Measurements from ENCODE around the gene TEX38. TPM values are rescaled to one million over a fixed set of nuclear protein-coding genes. Genes with fewer than 3 reads are reported as not detected.

Gene TEX38
- total and polyA plus RNA-seq, 2 donors (not counting 1 experiment from before 2014, with no cell fraction given), result not detected

GRCh38 chr1:46708121-46708520 is 36.5 kb downstream of the TEX38 start:
- no peak overlapping the region for H2AFZ ChIP-seq (ENCODE audit: insufficient read depth, low read depth, low read length, poor library complexity, severe bottlenecking)
- H3K4me3 Mint-ChIP-seq, result no peak overlapping the region
- no peak overlapping the region for H3K4me2 ChIP-seq (replicated peaks; ENCODE audit: low read depth, low read length, poor library complexity, severe bottlenecking)
- H3K27ac Mint-ChIP-seq, result no peak overlapping the region
- no peak for ATAC-seq (ENCODE audit: low read depth)
- no peaks in the 10 kb centered on the region for H3K27me3 ChIP-seq (replicated peaks in 1 of 4; ENCODE audit: control extremely low read depth in 1 of 4, control insufficient read depth in 3 of 4, insufficient read depth in 4 of 4, low read length in 3 of 4)
- H3K27ac ChIP-seq (ENCODE audit: low read length in 2 of 2), result no peak overlapping the region
- H3K9me3 Mint-ChIP-seq (ENCODE audit: insufficient read depth), result no peaks in the 10 kb centered on the region
- no peak for TF ChIP-seq CTCF (IDR thresholded peaks at IDR 0.05)
- peaks cover 34 to 78% of the 10 kb centered on the region in 2 experiments for H3K36me3 ChIP-seq (replicated peaks in 1 of 2; ENCODE audit: control extremely low read depth in 1 of 2, control insufficient read depth in 1 of 2, extremely low read depth in 1 of 2, insufficient read depth in 2 of 2, low read length in 1 of 2)
- POLR2A ChIA-PET, result no interaction called here
- intact Hi-C loops (cut with micrococcal nuclease), result no loop called here
- H3K4me3 ChIP-seq (ENCODE audit: control extremely low read depth in 1 of 5, extremely low read depth in 1 of 5, insufficient read depth in 1 of 5, low read depth in 2 of 5, low read length in 4 of 5), result no peak overlapping the region
- H3K4me1 Mint-ChIP-seq, result peaks cover 7% of the 10 kb centered on the region
- WGBS (ENCODE audit: insufficient coverage), result no CpG with 5 or more reads among the region's 1 CpG
- peaks cover 55% of the 10 kb centered on the region for H3K79me2 ChIP-seq (ENCODE audit: control insufficient read depth, insufficient read depth, low read length)
- no peak overlapping the region for H3K9ac ChIP-seq (ENCODE audit: low read length)
- CTCF ChIA-PET, result interaction anchor here (1.2 to 2.1 kb wide), 2 partner anchors 13 to 17 kb away, joined by 4 to 8 read pairs; no protein-coding TSS in a partner anchor
- H3K9me3 ChIP-seq (ENCODE audit: control extremely low read depth in 1 of 3, control insufficient read depth in 2 of 3, insufficient read depth in 1 of 3, low read length in 2 of 3), result no peaks in the 10 kb centered on the region
- no peaks in the 10 kb centered on the region for H3K27me3 Mint-ChIP-seq
- no peaks in the 10 kb centered on the region for H3K4me1 ChIP-seq (ENCODE audit: control insufficient read depth in 2 of 2, insufficient read depth in 2 of 2, low read length in 2 of 2)
- peaks cover 24% of the 10 kb centered on the region for H4K20me1 ChIP-seq (ENCODE audit: control insufficient read depth, insufficient read depth, low read length, poor library complexity, severe bottlenecking)
- DNase-seq, result no peak

GRCh38 chr1:46714976-46715375 is 43.3 kb downstream of the TEX38 start:
- no peak overlapping the region for H3K4me3 ChIP-seq (ENCODE audit: control extremely low read depth in 1 of 5, extremely low read depth in 1 of 5, insufficient read depth in 1 of 5, low read depth in 2 of 5, low read length in 4 of 5)
- Mint-ChIP-seq H3K27me3 (no peaks in the 10 kb centered on the region), H3K9me3 (ENCODE audit: insufficient read depth) (no peaks in the 10 kb centered on the region), H3K4me3 (no peak overlapping the region), H3K4me1 (peaks cover 40% of the 10 kb centered on the region), H3K27ac (no peak overlapping the region)
- no peaks in the 10 kb centered on the region for H3K27me3 ChIP-seq (replicated peaks in 1 of 4; ENCODE audit: control extremely low read depth in 1 of 4, control insufficient read depth in 3 of 4, insufficient read depth in 4 of 4, low read length in 3 of 4)
- ChIA-PET CTCF (interaction anchor here (2.9 kb wide), 1 partner anchor 10 kb away, joined by 19 read pairs; no protein-coding TSS in a partner anchor), POLR2A (no interaction called here)
- no peak overlapping the region for H3K4me2 ChIP-seq (replicated peaks; ENCODE audit: low read depth, low read length, poor library complexity, severe bottlenecking)
- no peaks in the 10 kb centered on the region for H3K9me3 ChIP-seq (ENCODE audit: control extremely low read depth in 1 of 3, control insufficient read depth in 2 of 3, insufficient read depth in 1 of 3, low read length in 2 of 3)
- H2AFZ ChIP-seq (ENCODE audit: insufficient read depth, low read depth, low read length, poor library complexity, severe bottlenecking), result no peak overlapping the region
- TF ChIP-seq EZH2 (IDR thresholded peaks at IDR 0.05; ENCODE audit: borderline replicate concordance, insufficient read depth, low read depth, low read length, poor library complexity, severe bottlenecking) (no peak), CTCF (IDR thresholded peaks at IDR 0.05) (no peak)
- H3K79me2 ChIP-seq (ENCODE audit: control insufficient read depth, insufficient read depth, low read length), result peaks cover 60% of the 10 kb centered on the region
- no peak for ATAC-seq (ENCODE audit: low read depth)
- H3K27ac ChIP-seq (ENCODE audit: low read length in 2 of 2), result no peak overlapping the region
- no peak overlapping the region for H3K9ac ChIP-seq (ENCODE audit: low read length)
- no peak for DNase-seq
- intact Hi-C loops (cut with micrococcal nuclease), result loop anchor here (5.0 to 10.0 kb wide), 4 partner anchors 413 to 1028 kb away; partner anchors contain the start of genes CMPK1, GPBP1L1, LRRC41 and RAD54L
- H3K4me1 ChIP-seq (ENCODE audit: control insufficient read depth in 2 of 2, insufficient read depth in 2 of 2, low read length in 2 of 2), result peaks cover 24 to 25% of the 10 kb centered on the region in 2 donors
- WGBS (ENCODE audit: insufficient coverage), result no CpG with 5 or more reads among the region's 3 CpGs
- peaks cover 47% of the 10 kb centered on the region for H4K20me1 ChIP-seq (ENCODE audit: control insufficient read depth, insufficient read depth, low read length, poor library complexity, severe bottlenecking)
- peaks cover 12 to 54% of the 10 kb centered on the region in 2 experiments for H3K36me3 ChIP-seq (replicated peaks in 1 of 2; ENCODE audit: control extremely low read depth in 1 of 2, control insufficient read depth in 1 of 2, extremely low read depth in 1 of 2, insufficient read depth in 2 of 2, low read length in 1 of 2)

All from B cell (primary cell).